Measurements from ENCODE around the gene ARRB1. TPM values are rescaled to one million over a fixed set of nuclear protein-coding genes. Genes with fewer than 3 reads are reported as not detected.

Gene ARRB1
- polyA plus RNA-seq, 1 donor = 16.2 TPM

DNA sequence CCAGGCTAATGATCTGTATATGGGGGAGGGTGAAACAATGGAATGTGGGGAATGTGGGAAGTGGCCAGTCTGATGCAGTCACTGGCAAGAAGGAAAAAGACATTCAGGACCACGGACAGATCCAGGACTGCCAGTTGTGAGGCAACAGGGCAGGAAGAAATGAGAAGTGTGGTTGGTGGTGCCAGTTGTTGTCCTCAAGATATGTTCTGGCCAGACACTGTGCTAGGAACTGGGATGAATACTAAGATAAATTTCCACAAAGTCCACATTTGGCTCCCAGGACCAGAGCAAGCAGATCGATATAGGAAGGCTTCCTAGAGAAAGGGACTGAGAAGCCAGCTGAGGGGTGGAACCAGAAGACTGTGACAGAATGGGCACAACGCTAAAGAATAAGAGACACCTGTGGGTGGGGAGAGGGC lies 117.7 kb downstream of the ARRB1 start:
- no peak for DNase-seq (ENCODE audit: low read depth)

DNA sequence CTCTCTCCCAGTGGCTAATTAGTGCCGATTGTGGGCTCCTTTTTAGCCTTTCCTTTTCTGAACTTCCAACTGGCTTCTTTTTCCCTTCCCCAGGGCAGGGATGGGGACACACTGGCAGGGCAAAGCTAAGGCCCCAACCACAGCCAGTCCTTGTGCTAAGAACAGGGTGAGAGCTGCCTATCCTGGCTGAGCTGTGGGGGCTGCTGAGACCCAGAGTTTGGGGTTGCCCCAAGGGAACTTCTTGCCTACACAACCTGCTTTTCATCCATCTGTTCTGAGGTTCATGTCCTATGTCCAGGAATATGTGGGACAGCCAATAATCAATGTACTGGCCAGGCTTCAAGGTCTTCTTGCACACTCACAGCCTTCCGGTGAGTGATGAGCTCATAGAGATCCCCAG lies 120.8 kb downstream of the ARRB1 start:
- DNase-seq (ENCODE audit: low read depth) = no peak

DNA sequence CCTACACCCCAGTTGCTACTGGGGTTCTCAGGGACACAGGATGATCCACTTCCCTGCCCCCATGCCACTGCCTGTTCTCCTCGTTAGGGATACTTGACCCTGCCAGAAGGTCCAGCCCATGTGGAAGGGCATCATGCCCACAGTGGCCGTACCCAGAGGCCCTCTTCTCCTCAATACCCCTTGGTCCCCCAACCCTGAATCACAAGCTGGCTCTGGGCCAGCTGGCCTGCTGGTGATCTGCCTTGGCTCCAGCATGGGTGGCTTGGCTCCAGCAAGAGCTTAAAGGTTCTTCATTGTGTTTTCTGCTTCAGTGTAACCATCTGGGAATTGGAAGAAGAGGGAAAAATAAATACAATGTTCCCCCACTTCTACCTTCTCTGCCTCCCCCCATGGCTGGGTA lies 122.0 kb downstream of the ARRB1 start:
- DNase-seq (ENCODE audit: low read depth) = no peak

DNA sequence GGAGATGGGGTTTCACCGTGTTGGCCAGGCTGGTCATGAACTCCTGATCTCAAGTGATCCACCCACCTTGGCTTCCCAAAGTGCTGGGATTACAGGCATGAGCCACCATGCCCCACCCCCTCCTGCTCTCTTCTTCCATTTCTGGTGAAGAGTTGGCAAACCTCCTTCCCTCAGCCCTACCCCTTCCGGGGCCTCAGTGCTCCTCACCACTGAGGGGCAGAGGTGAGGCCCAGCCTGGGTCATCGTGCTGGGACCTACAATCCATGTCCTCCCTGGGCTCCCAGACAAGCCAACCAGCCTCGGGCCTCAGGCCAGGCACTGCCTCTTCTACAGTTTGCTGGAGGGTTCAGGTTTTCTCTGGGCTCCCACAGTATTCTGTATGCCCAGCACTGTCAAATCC lies 125.7 kb downstream of the ARRB1 start:
- DNase-seq (ENCODE audit: low read depth) = no peak

DNA sequence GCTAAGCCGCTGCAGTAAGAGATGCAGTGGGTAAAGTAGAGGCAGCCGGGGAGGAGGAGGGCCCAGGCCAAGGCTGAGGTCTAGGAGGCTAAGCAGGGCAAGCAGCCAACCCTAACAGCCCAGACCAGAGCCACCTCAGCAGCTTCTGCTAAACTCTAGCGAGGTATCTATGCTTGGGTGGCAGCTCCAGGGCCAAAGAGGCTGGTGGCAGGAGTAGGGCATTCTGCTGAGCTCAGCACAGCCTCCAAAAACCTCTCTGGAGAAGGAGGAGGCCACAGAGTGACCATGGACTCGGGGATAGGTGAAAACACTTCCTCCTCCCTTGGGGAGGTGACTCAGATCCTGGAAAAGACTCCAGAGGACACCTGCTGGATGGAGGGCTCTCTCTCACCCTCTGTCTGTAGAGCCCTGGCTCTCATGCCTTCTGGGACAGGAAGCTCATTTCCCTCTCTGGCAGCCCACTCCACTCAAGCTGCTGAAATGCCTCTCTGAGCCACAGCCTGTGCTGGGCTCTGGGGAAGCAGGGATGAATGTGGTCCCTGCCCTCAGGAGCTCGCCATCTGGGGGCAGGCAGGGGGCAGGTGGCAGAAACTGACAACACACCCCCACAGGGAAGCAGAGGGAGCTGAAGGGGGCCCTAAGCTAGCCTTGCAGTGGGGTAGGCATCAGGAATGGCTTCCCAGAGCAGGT lies 127.4 kb downstream of the ARRB1 start:
- no peak for DNase-seq (ENCODE audit: low read depth)

DNA sequence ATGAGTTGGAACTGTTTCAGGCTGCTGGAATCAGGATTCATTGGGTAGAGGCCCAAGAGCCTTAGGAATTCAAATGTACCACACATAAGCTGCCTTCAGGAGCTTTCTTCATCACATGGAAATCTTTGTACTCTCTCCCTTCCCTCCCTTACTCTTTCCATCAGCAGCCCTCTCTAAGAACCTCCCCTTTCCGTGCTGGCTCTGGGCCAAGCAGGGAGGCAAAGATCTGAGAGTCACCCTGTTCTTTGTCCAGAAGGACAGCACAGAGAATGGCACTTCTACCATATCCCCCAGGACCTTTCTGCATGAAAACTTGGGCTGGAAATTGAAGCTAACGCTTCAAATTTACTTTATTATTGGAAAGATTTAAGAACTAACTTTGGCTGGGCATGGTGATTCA lies 131.6 kb downstream of the ARRB1 start:
- DNase-seq (ENCODE audit: low read depth) = no peak

DNA sequence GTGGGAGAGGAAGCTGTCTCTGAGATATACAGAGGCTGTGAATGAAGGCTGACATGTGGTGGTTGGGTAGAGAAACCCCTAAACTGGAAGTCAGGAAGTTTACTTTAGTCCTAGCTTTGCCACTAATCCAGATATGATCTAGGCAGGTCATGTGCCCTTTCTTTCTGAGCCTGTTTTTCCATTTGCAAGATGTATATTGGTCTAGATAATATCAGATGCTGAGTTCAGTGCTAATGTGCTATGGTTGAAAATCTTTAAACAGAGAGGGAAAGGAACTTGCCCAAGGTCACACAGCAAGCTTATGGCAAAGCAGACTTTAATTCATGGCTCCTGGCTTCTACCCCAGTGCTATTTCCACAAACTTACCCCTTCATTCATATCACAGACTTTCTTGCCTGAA lies 136.6 kb downstream of the ARRB1 start:
- DNase-seq (ENCODE audit: low read depth) = no peak

DNA sequence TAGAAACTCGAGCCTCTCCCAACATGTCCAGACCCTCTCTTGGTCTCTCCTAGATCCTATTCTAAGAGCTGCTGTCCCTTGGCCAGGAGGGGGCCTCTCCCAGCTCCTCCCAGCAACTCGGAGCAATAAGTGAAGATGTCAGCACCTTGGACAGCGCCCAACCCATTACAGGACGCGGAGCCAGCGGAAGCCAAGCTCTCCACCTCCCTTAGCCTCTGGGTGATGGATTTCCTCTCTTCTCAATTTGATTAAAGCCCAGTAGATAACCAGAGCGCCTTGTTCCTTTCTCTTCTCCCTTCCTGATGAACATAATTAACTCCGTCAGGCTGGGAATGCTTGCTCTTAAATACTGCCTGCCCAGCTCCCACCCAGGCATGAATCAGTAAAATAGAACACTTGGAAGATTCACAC lies 137.0 kb downstream of the ARRB1 start:
- peak; percentile 54 for DNase-seq (ENCODE audit: low read depth)

Other genes starting within 250 kb of the ARRB1 start
- gene SLCO2B1, start 200.6 kb downstream of the ARRB1 start, polyA plus RNA-seq (ENCODE audit: insufficient read length) = 10.2 TPM
- gene TPBGL, start 110.9 kb downstream of the ARRB1 start, polyA plus RNA-seq (ENCODE audit: insufficient read length) = 0.19 TPM
- gene RPS3, start 47.9 kb upstream of the ARRB1 start, polyA plus RNA-seq (ENCODE audit: insufficient read length) = 3,554 TPM
- gene KLHL35, start 81.5 kb upstream of the ARRB1 start, polyA plus RNA-seq (ENCODE audit: insufficient read length) = 5.7 TPM
- gene GDPD5, start 174.3 kb upstream of the ARRB1 start, polyA plus RNA-seq (ENCODE audit: insufficient read length) = 24.7 TPM
- gene SERPINH1, start 210.6 kb upstream of the ARRB1 start, polyA plus RNA-seq (ENCODE audit: insufficient read length) = 274 TPM